HG03060 (cell line): ENCODE data around the gene DRD4.
"Not testable (repeated sequence)": the region's sequence is repeated elsewhere in the genome, so short reads cannot be mapped to it uniquely, and the experiment has no call there.

ENCODE experiments used
- ATAC-seq: cut with Tn5 transposase; IDR thresholded peaks from one replicate; pipeline ENCODE4 v1.9.1; 2021; ENCODE audit warnings: low read depth, moderate number of reproducible peaks; ENCODE audit not compliant: unreplicated experiment

Gene DRD4

GRCh38 chr11:665704-666281 lies 28.7 kb downstream of the DRD4 start:
- no peak for ATAC-seq

GRCh38 chr11:673866-674265 lies 36.8 kb downstream of the DRD4 start:
- no peak for ATAC-seq

- no peak for ATAC-seq
These were observed 37.3 kb downstream of the DRD4 start for GRCh38 chr11:674406-674805.

GRCh38 chr11:678297-678696 lies 41.2 kb downstream of the DRD4 start:
- no peak for ATAC-seq

- ATAC-seq: no peak
These were observed 42.5 kb downstream of the DRD4 start for GRCh38 chr11:679271-680207.

- no peak for ATAC-seq
These were observed 43.4 kb downstream of the DRD4 start for GRCh38 chr11:680476-680875.

- ATAC-seq: no peak
These were observed 43.9 kb downstream of the DRD4 start for GRCh38 chr11:680970-681369.

GRCh38 chr11:686451-687243 lies 49.6 kb downstream of the DRD4 start:
- ATAC-seq: no peak

- ATAC-seq: no peak
These were observed 50.7 kb downstream of the DRD4 start for GRCh38 chr11:687751-688150.

- no peak for ATAC-seq
These were observed 51.6 kb downstream of the DRD4 start for GRCh38 chr11:688681-689080.

GRCh38 chr11:689625-690024 lies 52.6 kb downstream of the DRD4 start:
- no peak for ATAC-seq

- ATAC-seq: not testable (repeated sequence)
These were observed 53.2 kb downstream of the DRD4 start for GRCh38 chr11:690244-690643.
